Motor neuron (in vitro differentiated cells): ENCODE results near the gene ADAT3. TPM values are rescaled to one million over a fixed set of nuclear protein-coding genes. Genes with fewer than 3 reads are reported as not detected.

ENCODE experiments used
- ATAC-seq, 8 experiments: fragments of 200-7000 bp; cut with Tn5 transposase; replicated peaks in 6 of 8; 2 replicates each; pipeline ENCODE4 v1.8.0; 2021; ENCODE audit warnings: mild to moderate bottlenecking in 8 of 8, moderate library complexity in 8 of 8
- H3K27ac ChIP-seq, 2 donors: fragments of 250-450 bp; sonication (Bioruptor Pico); 2 replicates each; pipeline ENCODE4 v1.9.0; 2021; ENCODE audit warnings: antibody characterized with exemption in 2 of 2, mild to moderate bottlenecking in 2 of 2, moderate library complexity in 1 of 2
- H3K4me1 ChIP-seq, 2 donors: fragments of 250-450 bp; sonication (Bioruptor Pico); replicated peaks in 1 of 2; 2 replicates each; pipeline ENCODE4 v1.6.1; 2021; ENCODE audit warnings: antibody characterized with exemption in 2 of 2, mild to moderate bottlenecking in 2 of 2, moderate library complexity in 1 of 2
- H3K4me3 ChIP-seq, 5 donors: fragments of 250-450 bp; sonication (Bioruptor Pico); 2 replicates each; pipeline ENCODE4 v1.9.0; 2021; ENCODE audit warnings: antibody characterized with exemption in 5 of 5, mild to moderate bottlenecking in 5 of 5, moderate library complexity in 4 of 5
- WGBS, 10 experiments: fragments of 450-650 bp; shearing (Covaris generic); methylation state at CpG; one replicate each; pipeline ENCODE4 v1.0.0; 2022; 5-methylcytosine and 5-hydroxymethylcytosine counted together
- in situ Hi-C, 9 experiments: fragments of 400-800 bp; cut with MboI; loops; one replicate each; pipeline ENCODE4 v1.15.0; 2021; ENCODE audit warnings: low sequenced_read_pairs in 9 of 9, low pct_unique_long_range_greater_than_20kb in 2 of 9; ENCODE audit not compliant: unreplicated experiment in 9 of 9
- total RNA-seq, 8 experiments: library from RNA; unstranded; fragments of 300-600 nt; gene quantifications; 2 replicates each; pipeline versions ENCODE4 v1.2.3 to v1.2.4, GENCODE V29; 2022

The ADAT3 gene
- total RNA-seq, 8 experiments from 2014 or later, result 0.50 to 3.8 (median 2.1) TPM

- H3K27ac ChIP-seq, result no peak overlapping the region
These were observed 8.7 kb upstream of the ADAT3 start for GRCh38 chr19:1896508-1896907.

DNA sequence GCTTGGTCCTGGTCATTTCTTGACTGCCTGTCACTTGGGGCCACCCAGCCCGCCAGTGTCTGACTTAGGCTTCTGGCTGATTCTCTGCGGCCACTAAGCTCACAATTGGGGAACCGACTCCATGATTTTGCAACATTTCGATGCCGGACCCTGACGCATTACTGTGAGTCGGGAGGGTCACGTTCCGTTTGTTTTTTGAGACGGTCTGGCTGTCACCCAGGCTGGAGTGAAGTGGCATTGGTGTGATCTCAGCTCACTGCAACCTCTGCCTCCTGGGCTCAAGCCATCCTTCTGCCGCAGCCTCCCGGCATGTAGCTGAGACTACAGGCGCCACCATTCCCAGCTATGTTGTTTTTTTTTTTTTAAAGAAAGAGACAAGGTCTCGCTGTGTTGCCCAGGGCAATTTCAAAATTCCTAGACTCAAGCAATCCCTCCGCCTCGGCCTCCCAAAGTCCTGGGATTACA is 3.2 kb upstream of the ADAT3 start:
- Histone ChIP-seq H3K27ac (no peak overlapping the region), H3K4me3 (no peak overlapping the region), H3K4me1 (peaks cover 7 to 11% of the 10 kb centered on the region in 2 donors)
- in situ Hi-C loops, result no loop called here
- WGBS, 10 experiments, result 60 to 100% (median 94%) methylated on average over 1 to 9 of the region's 16 CpGs; no CpG with 5 or more reads in 3 of the 10 experiments
- ATAC-seq, result no peak

More at GRCh38 chr19:1896508-1896907, 8.7 kb upstream of the ADAT3 start:
- WGBS, 10 experiments, result 60 to 100% (median 99%) methylated on average over 1 to 6 of the region's 13 CpGs; no CpG with 5 or more reads in 4 of the 10 experiments
- in situ Hi-C loops, result no loop called here
- no peak overlapping the region for H3K4me3 ChIP-seq
- no peak for ATAC-seq
- H3K4me1 ChIP-seq, result no peaks in the 10 kb centered on the region

- in situ Hi-C loops, result no loop called here
- WGBS, 10 experiments, result 20 to 100% (median 64%) methylated on average over 1 to 5 of the region's 6 CpGs; no CpG with 5 or more reads in 1 of the 10 experiments
- Histone ChIP-seq H3K27ac (peak overlapping the region in 1 of 2 donors; percentile 30), H3K4me3 (no peak overlapping the region), H3K4me1 (peaks cover 7 to 11% of the 10 kb centered on the region in 2 donors)
- no peak for ATAC-seq
These were observed 2.3 kb upstream of the ADAT3 start for GRCh38 chr19:1902923-1903322.

DNA sequence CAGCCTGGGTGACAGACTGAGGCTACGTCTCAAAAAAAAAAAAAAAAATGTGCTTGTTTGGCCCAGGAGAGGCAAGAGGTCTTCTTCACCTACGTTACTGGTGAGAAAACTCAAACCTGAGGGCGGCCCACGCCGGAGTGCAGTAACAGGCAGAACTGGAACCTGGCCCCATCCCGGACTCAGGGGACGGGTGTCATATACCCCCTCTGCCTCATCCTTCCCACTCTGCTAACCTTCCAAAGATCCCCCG is 414 bp upstream of the ADAT3 start:
- whole genome bisulfite sequencing, 10 experiments, result 46 to 71% (median 56%) methylated on average over 1 to 5 of the region's 8 CpGs; no CpG with 5 or more reads in 5 of the 10 experiments

DNA sequence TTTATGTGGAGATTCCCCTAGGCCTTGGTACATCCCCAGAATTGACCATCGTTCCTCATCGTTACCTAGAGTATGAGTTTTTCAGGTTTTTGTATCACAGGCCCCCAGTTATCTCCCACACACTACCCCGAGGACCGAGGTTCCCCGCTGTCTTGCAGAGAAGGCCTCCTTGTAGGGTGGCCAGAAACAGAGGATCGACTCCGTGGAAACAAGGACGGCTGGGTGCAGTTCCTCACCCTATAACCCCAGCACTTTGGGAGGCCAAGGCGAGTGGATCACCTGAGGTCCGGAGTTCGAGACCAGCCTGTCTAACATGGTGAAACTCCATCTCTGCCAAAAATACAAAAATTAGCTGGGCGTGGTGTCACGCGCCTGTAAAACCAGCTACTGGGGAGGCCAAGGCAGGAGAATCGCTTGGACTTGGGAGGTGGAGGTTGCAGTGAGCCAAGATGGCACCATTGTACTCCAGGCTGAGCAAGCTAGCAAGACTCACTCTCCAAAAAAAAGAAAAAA is 720 bp downstream of the ADAT3 start:
- 82 to 100% (median 91%) methylated on average over 2 to 12 of the region's 15 CpGs; no CpG with 5 or more reads in 4 of the 10 experiments for WGBS, 10 experiments
- peak overlapping the region; percentile 91 to 94 for H3K27ac ChIP-seq
- no peak for ATAC-seq

More for the DNA sequence above, 414 bp upstream of the ADAT3 start:
- H3K4me3 ChIP-seq, result peak overlapping the region in 4 of 5 donors; percentile 20 to 81 (median 70)
- in situ Hi-C loops, result no loop called here
- no peak for ATAC-seq
- peaks cover 7 to 11% of the 10 kb centered on the region in 2 donors for H3K4me1 ChIP-seq
- peak overlapping the region in 1 of 2 donors; percentile 35 for H3K27ac ChIP-seq

GRCh38 chr19:1906985-1907562 is 1.9 kb downstream of the ADAT3 start:
- ATAC-seq, result no peak
- in situ Hi-C loops, result no loop called here
- peaks cover 7 to 11% of the 10 kb centered on the region in 2 donors for H3K4me1 ChIP-seq
- H3K27ac ChIP-seq, result no peak overlapping the region
- WGBS, 10 experiments, result 80 to 100% (median 87%) methylated on average over 1 to 3 of the region's 10 CpGs; no CpG with 5 or more reads in 3 of the 10 experiments
- H3K4me3 ChIP-seq, result no peak overlapping the region

More for the DNA sequence above, 720 bp downstream of the ADAT3 start:
- H3K4me3 ChIP-seq, result peak overlapping the region; percentile 64 to 81 (median 75)
- in situ Hi-C loops, result no loop called here
- H3K4me1 ChIP-seq, result peaks cover 7 to 11% of the 10 kb centered on the region in 2 donors

DNA sequence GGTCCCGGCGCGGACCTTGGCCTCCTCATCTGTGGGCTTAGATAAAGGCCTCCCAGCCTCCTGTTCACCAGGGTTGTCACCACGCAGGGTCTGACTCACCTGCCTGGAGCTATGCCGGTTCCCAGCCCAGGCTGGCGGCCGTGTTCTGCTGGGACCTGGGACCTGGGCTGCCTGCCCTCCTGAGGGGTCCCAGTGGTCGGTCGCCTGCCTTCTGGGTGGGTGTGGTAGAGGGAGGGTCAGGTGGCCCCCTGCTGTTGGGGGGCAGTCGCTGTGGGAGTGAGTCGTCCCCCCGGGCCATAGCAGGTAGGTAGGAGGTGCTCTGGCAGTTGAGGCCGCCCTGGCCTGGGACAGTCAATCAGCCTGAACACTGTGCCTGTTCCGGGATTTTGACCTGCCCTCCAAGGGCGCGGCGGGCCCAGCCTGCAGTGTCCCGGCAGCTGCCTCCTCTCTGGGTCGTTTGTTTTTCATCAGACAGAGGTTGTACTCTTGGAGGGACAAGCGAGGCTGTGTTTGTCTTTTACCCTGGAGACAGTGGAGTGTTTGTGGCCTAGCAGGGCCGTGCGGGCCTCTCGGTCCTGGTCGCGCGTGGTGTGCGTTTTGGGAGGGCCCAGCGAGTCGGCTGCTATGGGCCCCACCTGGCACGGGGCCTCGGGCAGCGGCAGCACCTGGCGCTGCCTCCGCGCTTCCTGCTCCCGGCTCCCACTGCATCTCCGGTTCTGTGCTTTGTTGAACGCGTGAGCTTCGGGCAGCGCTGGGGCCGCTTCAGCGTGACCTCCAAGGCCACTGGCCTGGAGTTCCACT is 2.6 kb downstream of the ADAT3 start:
- H3K4me1 ChIP-seq, result peaks cover 7 to 11% of the 10 kb centered on the region in 2 donors
- in situ Hi-C loops, result no loop called here
- H3K27ac ChIP-seq, result no peak overlapping the region
- H3K4me3 ChIP-seq, result no peak overlapping the region
- ATAC-seq, result no peak
- WGBS, 10 experiments, result 60 to 100% (median 92%) methylated on average over 2 to 17 of the region's 43 CpGs; no CpG with 5 or more reads in 4 of the 10 experiments

DNA sequence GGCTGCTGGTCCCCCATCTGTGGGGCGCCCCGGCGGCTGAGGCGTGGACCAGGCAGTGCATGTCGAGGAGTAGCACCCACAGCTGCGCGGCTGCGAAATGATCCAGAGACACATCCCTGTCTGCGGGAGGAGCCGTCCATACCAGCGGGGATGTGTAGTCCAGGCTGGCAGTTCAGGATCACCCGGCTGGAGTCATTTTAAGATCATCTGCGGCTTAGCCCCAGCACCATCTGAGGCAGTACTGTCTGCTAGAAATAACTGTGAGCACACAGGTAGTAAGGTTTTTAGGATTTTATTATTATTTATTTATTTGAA is 3.1 kb downstream of the ADAT3 start:
- Histone ChIP-seq H3K27ac (no peak overlapping the region), H3K4me1 (peaks cover 7 to 11% of the 10 kb centered on the region in 2 donors), H3K4me3 (no peak overlapping the region)
- in situ Hi-C loops, result no loop called here
- ATAC-seq, result no peak
- WGBS, 10 experiments, result 100% methylated on average over 2 to 10 of the region's 13 CpGs; no CpG with 5 or more reads in 8 of the 10 experiments

DNA sequence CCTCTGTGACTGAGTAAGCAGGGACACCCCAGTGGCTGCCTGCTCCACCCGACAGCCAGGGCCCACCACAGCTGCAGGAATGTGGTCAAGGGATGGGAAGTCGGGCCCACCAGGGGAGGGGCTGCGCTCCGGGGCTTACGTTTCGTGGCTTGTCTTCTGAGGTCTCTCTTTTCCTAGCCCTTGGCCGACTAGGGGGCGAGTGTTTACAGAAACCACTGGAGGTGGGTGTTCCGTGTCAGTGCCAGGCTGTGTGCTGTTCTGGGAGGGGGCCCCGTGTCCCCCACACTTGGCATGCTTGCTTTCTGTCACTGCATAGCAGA is 4.5 kb downstream of the ADAT3 start:
- 83% methylated on average over 3 of the region's 10 CpGs; no CpG with 5 or more reads in 9 of the 10 experiments for WGBS, 10 experiments
- Histone ChIP-seq H3K4me3 (no peak overlapping the region), H3K4me1 (peaks cover 4 to 6% of the 10 kb centered on the region in 2 donors), H3K27ac (no peak overlapping the region)
- no peak for ATAC-seq
- in situ Hi-C loops, result no loop called here

DNA sequence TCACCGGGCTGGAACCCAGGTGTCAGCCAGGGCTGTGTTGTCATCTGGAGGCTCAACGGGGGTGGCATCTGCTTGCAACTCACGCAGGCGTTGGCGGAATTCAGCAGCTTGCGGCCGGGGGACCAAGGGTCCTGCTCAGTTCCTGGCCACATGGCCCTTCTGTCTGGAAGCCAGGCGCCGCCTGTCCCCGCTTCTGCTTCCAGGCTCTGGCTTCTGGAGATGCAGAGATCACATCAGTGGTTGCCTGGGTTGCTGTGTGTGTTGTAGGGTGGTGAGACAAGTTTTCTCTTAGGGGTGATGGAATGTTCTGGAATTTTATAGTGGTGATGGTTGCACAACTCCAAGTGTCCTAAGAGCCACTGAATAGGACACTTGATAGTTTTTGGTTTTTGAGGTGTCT is 5.0 kb downstream of the ADAT3 start:
- Histone ChIP-seq H3K27ac (no peak overlapping the region), H3K4me1 (peaks cover 4% of the 10 kb centered on the region in 2 donors), H3K4me3 (no peak overlapping the region)
- in situ Hi-C loops, result no loop called here
- WGBS, 10 experiments, result 90 to 95% methylated on average over 2 to 8 of the region's 10 CpGs; no CpG with 5 or more reads in 8 of the 10 experiments
- no peak for ATAC-seq

DNA sequence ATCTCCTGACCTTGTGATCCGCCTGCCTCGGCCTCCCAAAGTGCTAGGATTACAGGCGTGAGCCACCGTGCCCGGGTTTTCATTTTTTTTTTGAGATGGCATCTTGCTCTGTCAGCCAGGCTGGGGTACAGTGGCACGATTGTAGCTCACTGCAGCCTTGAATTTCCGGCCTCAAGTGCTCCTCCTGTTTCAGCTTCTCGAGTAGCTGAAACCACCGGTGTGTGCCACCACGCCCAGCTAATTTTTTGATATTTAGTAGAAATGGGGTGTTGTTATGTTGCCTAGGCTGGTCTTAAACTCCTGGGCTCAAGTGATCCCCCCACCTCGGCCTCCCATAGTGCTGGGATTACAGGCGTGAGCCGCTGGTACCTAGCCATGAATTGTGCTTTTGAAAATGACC is 5.9 kb downstream of the ADAT3 start:
- no peak overlapping the region for H3K27ac ChIP-seq
- H3K4me1 ChIP-seq, result no peaks in the 10 kb centered on the region
- H3K4me3 ChIP-seq, result no peak overlapping the region
- in situ Hi-C loops, result no loop called here
- WGBS, 10 experiments, result 89 to 100% (median 95%) methylated on average over 1 to 13 of the region's 13 CpGs; no CpG with 5 or more reads in 2 of the 10 experiments
- ATAC-seq, result no peak

GRCh38 chr19:1911995-1912394 is 6.8 kb downstream of the ADAT3 start:
- in situ Hi-C loops, result no loop called here
- no peak overlapping the region for H3K27ac ChIP-seq
- WGBS, 10 experiments, result 83 to 93% (median 91%) methylated on average over 6 to 18 of the region's 37 CpGs; no CpG with 5 or more reads in 7 of the 10 experiments
- H3K4me1 ChIP-seq, result no peaks in the 10 kb centered on the region
- H3K4me3 ChIP-seq, result no peak overlapping the region
- peak in 4 of 8 experiments; percentile 3 to 14 (median 6) for ATAC-seq

- WGBS, 10 experiments, result 93 to 100% (median 99%) methylated on average over 1 to 33 of the region's 77 CpGs; no CpG with 5 or more reads in 6 of the 10 experiments
- Histone ChIP-seq H3K4me3 (no peak overlapping the region), H3K27ac (no peak overlapping the region), H3K4me1 (no peaks in the 10 kb centered on the region)
- in situ Hi-C loops, result no loop called here
- ATAC-seq, result peak in 2 of 8 experiments; percentile 15 to 24
These were observed 7.7 kb downstream of the ADAT3 start for GRCh38 chr19:1912760-1913505.
